Nephron progenitor cell (in vitro differentiated cells): ENCODE measurements around the gene SERTAD3.

ENCODE experiments used
- DNase-seq: peaks from one replicate; pipeline ENCODE4 v3.0.0; 2021
- H3K27ac Mint-ChIP-seq: 2 replicates; pipeline ENCODE4 v1.8.0; 2021; ENCODE audit warnings: mild to moderate bottlenecking, moderate library complexity, mixed read lengths
- H3K27me3 Mint-ChIP-seq: 2 replicates; pipeline ENCODE4 v1.8.0; 2021; ENCODE audit warnings: mild to moderate bottlenecking, low read depth, mixed read lengths; ENCODE audit not compliant: poor library complexity
- H3K36me3 Mint-ChIP-seq: 2 replicates; pipeline ENCODE4 v1.8.0; 2021; ENCODE audit warnings: low read depth, mixed read lengths
- H3K4me1 Mint-ChIP-seq: 2 replicates; pipeline ENCODE4 v1.8.0; 2021; ENCODE audit warnings: mixed read lengths
- H3K4me3 Mint-ChIP-seq: 2 replicates; pipeline ENCODE4 v1.8.0; 2021; ENCODE audit warnings: mild to moderate bottlenecking, moderate library complexity, mixed read lengths
- H3K9me3 Mint-ChIP-seq: 2 replicates; pipeline ENCODE4 v1.8.0; 2021; ENCODE audit warnings: mild to moderate bottlenecking, moderate library complexity, mixed read lengths
- TF ChIP-seq, protein P1 (sequence below): fragments of 200-600 bp; sonication (generic); IDR thresholded peaks from 2 replicates; pipeline ENCODE4 v1.5.0; 2021; ENCODE audit warnings: antibody characterized with exemption

Gene SERTAD3

DNA sequence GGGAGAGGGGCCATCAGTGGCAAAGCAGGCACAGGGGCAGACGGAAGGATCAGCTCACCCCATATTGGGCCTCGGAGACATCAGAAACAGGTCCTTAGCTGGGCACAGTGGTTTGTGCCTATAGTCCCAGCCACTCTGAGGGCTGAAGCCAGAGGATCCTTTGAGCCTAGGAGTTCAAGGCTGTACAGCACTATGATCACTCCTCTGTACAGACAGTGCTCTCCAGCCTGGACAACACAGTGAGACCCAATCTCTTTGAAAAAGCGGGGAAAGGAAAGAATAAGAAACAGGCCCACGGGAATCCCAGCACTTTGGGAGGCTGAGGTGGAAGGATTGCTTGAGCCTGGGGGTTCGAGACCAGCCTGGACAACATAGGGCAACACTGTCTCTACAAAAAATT is 24.4 kb downstream of the SERTAD3 start:
- DNase-seq, result no peak
- H3K4me3 Mint-ChIP-seq, result peak overlapping the region; percentile 71
- peaks cover 60% of the 10 kb centered on the region for H3K4me1 Mint-ChIP-seq
- TF ChIP-seq, protein P1, sequence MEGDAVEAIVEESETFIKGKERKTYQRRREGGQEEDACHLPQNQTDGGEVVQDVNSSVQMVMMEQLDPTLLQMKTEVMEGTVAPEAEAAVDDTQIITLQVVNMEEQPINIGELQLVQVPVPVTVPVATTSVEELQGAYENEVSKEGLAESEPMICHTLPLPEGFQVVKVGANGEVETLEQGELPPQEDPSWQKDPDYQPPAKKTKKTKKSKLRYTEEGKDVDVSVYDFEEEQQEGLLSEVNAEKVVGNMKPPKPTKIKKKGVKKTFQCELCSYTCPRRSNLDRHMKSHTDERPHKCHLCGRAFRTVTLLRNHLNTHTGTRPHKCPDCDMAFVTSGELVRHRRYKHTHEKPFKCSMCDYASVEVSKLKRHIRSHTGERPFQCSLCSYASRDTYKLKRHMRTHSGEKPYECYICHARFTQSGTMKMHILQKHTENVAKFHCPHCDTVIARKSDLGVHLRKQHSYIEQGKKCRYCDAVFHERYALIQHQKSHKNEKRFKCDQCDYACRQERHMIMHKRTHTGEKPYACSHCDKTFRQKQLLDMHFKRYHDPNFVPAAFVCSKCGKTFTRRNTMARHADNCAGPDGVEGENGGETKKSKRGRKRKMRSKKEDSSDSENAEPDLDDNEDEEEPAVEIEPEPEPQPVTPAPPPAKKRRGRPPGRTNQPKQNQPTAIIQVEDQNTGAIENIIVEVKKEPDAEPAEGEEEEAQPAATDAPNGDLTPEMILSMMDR, result no peak
- no peak overlapping the region for H3K27ac Mint-ChIP-seq
- peaks cover 3% of the 10 kb centered on the region for H3K27me3 Mint-ChIP-seq
- H3K36me3 Mint-ChIP-seq, result peaks cover 4% of the 10 kb centered on the region
- no peaks in the 10 kb centered on the region for H3K9me3 Mint-ChIP-seq

GRCh38 chr19:40419066-40419612 is 25.0 kb downstream of the SERTAD3 start:
- peak overlapping the region; percentile 56 for H3K4me3 Mint-ChIP-seq
- DNase-seq, result no peak
- H3K27me3 Mint-ChIP-seq, result peaks cover 3% of the 10 kb centered on the region
- H3K4me1 Mint-ChIP-seq, result peaks cover 54% of the 10 kb centered on the region
- TF ChIP-seq, protein P1, result no peak
- peaks cover 4% of the 10 kb centered on the region for H3K36me3 Mint-ChIP-seq
- H3K27ac Mint-ChIP-seq, result peak overlapping the region; percentile 88
- H3K9me3 Mint-ChIP-seq, result no peaks in the 10 kb centered on the region

DNA sequence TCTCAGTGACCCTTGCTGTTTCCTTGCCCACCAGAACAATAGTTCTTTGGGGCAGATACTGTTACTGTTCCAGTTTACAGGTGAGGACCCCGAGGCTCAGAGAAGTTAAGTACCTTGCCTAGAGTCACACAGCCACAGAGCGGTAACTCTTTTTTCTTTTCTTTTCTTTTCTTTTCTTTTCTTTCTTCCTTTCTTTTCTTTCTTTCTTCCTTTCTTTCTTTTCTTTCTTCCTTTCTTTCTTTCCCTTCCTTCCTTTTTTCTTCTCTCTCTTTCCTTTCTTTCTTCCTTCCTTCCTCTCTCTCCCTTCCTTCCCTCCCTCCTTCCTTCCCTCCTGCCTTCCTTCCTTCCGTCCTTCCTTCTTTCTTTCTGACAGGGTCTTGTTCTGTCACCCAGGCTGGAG is 26.1 kb downstream of the SERTAD3 start:
- Mint-ChIP-seq H3K4me1 (peaks cover 60% of the 10 kb centered on the region), H3K36me3 (peaks cover 4% of the 10 kb centered on the region), H3K4me3 (peak overlapping the region; percentile 18), H3K27ac (peak overlapping the region; percentile 84), H3K9me3 (no peaks in the 10 kb centered on the region), H3K27me3 (peaks cover 3% of the 10 kb centered on the region)
- DNase-seq, result no peak
- TF ChIP-seq, protein P1, result no peak

DNA sequence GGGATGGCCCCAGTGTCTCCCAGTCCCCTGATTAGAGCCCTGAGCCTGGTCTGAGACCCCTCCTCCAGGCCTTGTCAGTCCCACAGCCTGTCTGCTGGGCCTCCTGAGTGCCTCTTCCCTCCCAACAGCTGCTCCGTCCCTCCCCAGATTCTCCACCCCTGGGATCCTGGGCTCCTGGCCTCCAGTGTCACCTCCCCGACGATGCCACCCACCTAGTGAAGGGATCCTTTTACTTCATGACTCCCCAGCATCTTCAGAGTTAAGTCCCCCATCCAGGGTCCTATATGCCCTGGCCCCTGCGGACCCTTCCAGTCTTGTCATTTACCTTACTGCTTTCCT is 26.5 kb downstream of the SERTAD3 start:
- TF ChIP-seq, protein P1, result no peak
- Mint-ChIP-seq H3K27me3 (peaks cover 3% of the 10 kb centered on the region), H3K4me3 (peak overlapping the region; percentile 18), H3K9me3 (no peaks in the 10 kb centered on the region), H3K36me3 (peaks cover 4% of the 10 kb centered on the region), H3K27ac (peak overlapping the region; percentile 84), H3K4me1 (peaks cover 60% of the 10 kb centered on the region)
- no peak for DNase-seq

DNA sequence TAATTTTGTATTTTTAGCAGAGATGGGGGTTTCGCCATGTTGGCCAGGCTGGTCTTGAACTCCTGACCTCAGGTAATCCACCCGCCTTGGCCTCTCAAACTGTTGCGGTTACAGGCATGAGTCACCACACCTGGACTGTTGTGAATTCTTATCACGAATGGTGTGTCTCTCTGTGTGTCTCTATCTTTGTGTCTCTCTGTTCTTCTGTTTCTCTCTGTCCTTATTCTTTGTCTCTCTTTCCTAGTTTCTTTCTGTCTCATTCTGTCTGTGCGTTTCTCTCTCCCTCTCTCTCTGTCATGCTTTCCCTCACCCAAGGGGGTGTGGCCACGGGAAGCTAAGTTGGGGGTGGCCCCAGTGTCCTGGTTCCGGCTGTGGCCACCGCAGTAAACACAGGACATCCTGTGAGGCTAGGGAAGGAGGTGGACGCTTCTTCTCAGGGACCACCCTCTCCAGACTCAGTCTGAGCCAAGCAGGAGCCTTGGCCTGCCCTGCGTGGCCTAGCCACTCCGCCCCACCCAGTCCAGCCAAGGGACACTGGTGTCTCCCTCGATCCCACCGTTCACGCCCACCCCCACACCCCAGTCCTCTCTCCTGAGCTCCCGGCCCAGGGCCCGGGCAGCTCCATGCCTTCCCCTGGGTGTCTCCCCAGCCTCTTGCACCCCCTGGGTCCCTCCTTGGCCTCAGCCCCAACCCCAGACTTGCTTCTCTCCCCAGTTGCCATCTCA is 27.1 kb downstream of the SERTAD3 start:
- Mint-ChIP-seq H3K9me3 (no peaks in the 10 kb centered on the region), H3K4me3 (no peak overlapping the region), H3K27me3 (peaks cover 3% of the 10 kb centered on the region), H3K36me3 (no peaks in the 10 kb centered on the region), H3K4me1 (peaks cover 55% of the 10 kb centered on the region), H3K27ac (peak overlapping the region; percentile 84)
- TF ChIP-seq, protein P1, result no peak
- DNase-seq, result no peak

DNA sequence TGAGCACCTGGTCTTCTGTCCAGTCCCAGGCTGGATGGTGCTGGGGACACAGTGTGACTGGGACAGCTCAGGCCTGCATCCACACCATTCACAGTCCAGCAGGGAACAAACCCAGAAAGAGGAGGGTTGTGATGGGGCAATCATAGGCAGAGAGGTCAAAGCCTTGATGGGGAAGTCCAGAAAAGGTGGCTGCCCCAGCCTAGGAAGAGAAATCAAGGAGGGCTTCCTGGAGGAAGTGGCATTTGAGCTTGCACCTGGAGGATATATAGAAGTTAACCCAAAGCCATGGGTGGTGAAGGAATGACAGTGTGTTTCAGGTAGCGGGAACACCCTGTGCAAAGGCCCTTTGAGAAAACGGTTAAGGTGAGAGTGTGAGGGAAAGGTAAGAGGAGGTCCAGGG is 28.4 kb downstream of the SERTAD3 start:
- TF ChIP-seq, protein P1, result no peak
- Mint-ChIP-seq H3K27ac (peak overlapping the region; percentile 44), H3K36me3 (no peaks in the 10 kb centered on the region), H3K4me3 (no peak overlapping the region), H3K4me1 (peaks cover 50% of the 10 kb centered on the region), H3K9me3 (no peaks in the 10 kb centered on the region), H3K27me3 (peaks cover 8% of the 10 kb centered on the region)
- DNase-seq, result no peak
